SK-N-SH (cell line): ENCODE results near the gene EIF2AK2. TPM values are rescaled to one million over a fixed set of nuclear protein-coding genes. Genes with fewer than 3 reads are reported as not detected.

Experiments used
- CTCF ChIA-PET: fragments of 300-600, 350-600 bp; formaldehyde crosslinking; extraction: SDS; loops from one replicate; lab custom pipeline; 2021; lab: Yijun Ruan, JAX
- POLR2A ChIA-PET: fragments of 350-600 bp; sonication (Branson Sonifier 250); formaldehyde crosslinking; extraction: SDS; loops from one replicate; lab custom pipeline; 2020; ENCODE audit warnings: antibody characterized with exemption, inconsistent platforms; lab: Yijun Ruan, JAX
- DNase-seq: peaks from one replicate; pipeline ENCODE4 v3.0.0; 2012
- H2AFZ ChIP-seq: fragments of 200-600 bp; sonication (generic); 2 replicates; pipeline ENCODE4 v1.8.1; 2016; ENCODE audit warnings: antibody characterized with exemption, mild to moderate bottlenecking, low read depth
- H3F3A ChIP-seq: fragments of 200-600 bp; sonication (generic); replicated peaks from 2 replicates; pipeline ENCODE3; 2016; ENCODE audit warnings: antibody characterized with exemption, mild to moderate bottlenecking; ENCODE audit not compliant: insufficient read depth
- H3K27ac ChIP-seq, 2 experiments: fragments of 200-500 bp in 1 of 2; fragments of 200-600 bp in 1 of 2; sonication (Bioruptor generic) in 1 of 2; sonication (generic), shearing (Covaris generic) in 1 of 2; 2 replicates each; pipeline versions ENCODE4 v1.5.1 to v1.6.1; 2014 to 2016; ENCODE audit warnings: low read depth in 2 of 2, inconsistent platforms in 1 of 2, low read length in 1 of 2, mild to moderate bottlenecking in 1 of 2, mixed read lengths in 1 of 2
- H3K27me3 ChIP-seq: fragments of 200-600 bp; sonication (generic), shearing (Covaris generic); 2 replicates; pipeline ENCODE4 v1.6.1; 2016; ENCODE audit warnings: mixed run types; ENCODE audit not compliant: insufficient read depth
- H3K36me3 ChIP-seq, 2 experiments: fragments of 200-500 bp in 1 of 2; fragments of 200-600 bp in 1 of 2; sonication (Bioruptor generic) in 1 of 2; sonication (generic) in 1 of 2; replicated peaks in 1 of 2; 2 replicates each; pipeline versions ENCODE3 to v1.5.1; 2014 to 2016; ENCODE audit warnings: low read length in 1 of 2, mild to moderate bottlenecking in 1 of 2; ENCODE audit not compliant: insufficient read depth in 2 of 2, control insufficient read depth in 1 of 2
- H3K4me1 ChIP-seq, 2 experiments: fragments of 200-500 bp in 1 of 2; fragments of 200-600 bp in 1 of 2; sonication (Bioruptor generic) in 1 of 2; sonication (generic), shearing (Covaris generic) in 1 of 2; 2 replicates each; pipeline versions ENCODE4 v1.5.1 to v1.6.1; 2014 to 2016; ENCODE audit warnings: low read depth in 1 of 2, low read length in 1 of 2, mixed run types in 1 of 2; ENCODE audit not compliant: insufficient read depth in 2 of 2, control insufficient read depth in 1 of 2
- H3K4me2 ChIP-seq: fragments of 200-600 bp; sonication (generic), shearing (Covaris generic); 2 replicates; pipeline ENCODE4 v1.6.1; 2017; ENCODE audit warnings: mixed run types
- H3K4me3 ChIP-seq, 2 experiments: fragments of 200-500 bp in 1 of 2; fragments of 200-600 bp in 1 of 2; sonication (Bioruptor generic) in 1 of 2; sonication (generic), shearing (Covaris generic) in 1 of 2; 2 replicates each; pipeline versions ENCODE4 v1.5.1 to v1.8.1; 2014 to 2016; ENCODE audit warnings: low read depth in 2 of 2, inconsistent platforms in 1 of 2, low read length in 1 of 2, mild to moderate bottlenecking in 1 of 2, mixed read lengths in 1 of 2, moderate library complexity in 1 of 2
- H3K79me2 ChIP-seq: fragments of 200-600 bp; sonication (generic); 2 replicates; pipeline ENCODE4 v1.8.1; 2017; ENCODE audit warnings: mild to moderate bottlenecking; ENCODE audit not compliant: insufficient read depth
- H3K9ac ChIP-seq: fragments of 200-600 bp; sonication (generic); 2 replicates; pipeline ENCODE4 v1.6.1; 2017; ENCODE audit warnings: mixed run types
- H3K9me2 ChIP-seq: fragments of 200-600 bp; sonication (generic); 2 replicates; pipeline ENCODE4 v1.6.1; 2017; ENCODE audit warnings: mixed run types
- H3K9me3 ChIP-seq: fragments of 200-600 bp; sonication (generic); 2 replicates; pipeline ENCODE4 v1.6.1; 2017; ENCODE audit warnings: mixed run types, mild to moderate bottlenecking, moderate library complexity
- H4K20me1 ChIP-seq: fragments of 200-600 bp; sonication (generic); 2 replicates; pipeline ENCODE4 v1.6.1; 2017; ENCODE audit warnings: mild to moderate bottlenecking, mixed run types; ENCODE audit not compliant: insufficient read depth
- CTCF ChIP-seq: fragments of 200-600 bp; sonication (generic); IDR thresholded peaks from 2 replicates; pipeline ENCODE4 v1.6.1; 2017; ENCODE audit warnings: antibody characterized with exemption, mild to moderate bottlenecking, moderate library complexity
- ELF1 ChIP-seq: IDR thresholded peaks from 2 replicates; pipeline ENCODE4 v1.4.0; 2012
- EZH2phosphoT487 ChIP-seq: fragments of 200-600 bp; sonication (generic); IDR thresholded peaks from 2 replicates; pipeline ENCODE4 v1.6.1; 2017; ENCODE audit warnings: low read depth, mixed run types, mild to moderate bottlenecking, antibody characterized with exemption, moderate library complexity, borderline replicate concordance
- FOSL2 ChIP-seq: IDR thresholded peaks from 2 replicates; pipeline ENCODE4 v1.4.0; 2012; ENCODE audit warnings: low read depth, mild to moderate bottlenecking, moderate library complexity, borderline replicate concordance
- GATA2 ChIP-seq: sonication (generic); formaldehyde crosslinking; IDR thresholded peaks from 2 replicates; pipeline ENCODE4 v1.5.0; 2020; ENCODE audit warnings: mild to moderate bottlenecking, missing genetic modification reagents
- JUND ChIP-seq: IDR thresholded peaks from 2 replicates; pipeline ENCODE4 v1.4.0; 2012
- MEF2A ChIP-seq: IDR thresholded peaks from 2 replicates; pipeline ENCODE4 v1.4.0; 2012; ENCODE audit warnings: low read depth, borderline replicate concordance
- NRF1 ChIP-seq: IDR thresholded peaks from 2 replicates; pipeline ENCODE4 v1.6.1; 2012; ENCODE audit warnings: low read depth, mild to moderate bottlenecking, low read length
- POLR2AphosphoS5 ChIP-seq: IDR thresholded peaks from 2 replicates; pipeline ENCODE4 v1.6.1; 2012; ENCODE audit warnings: low read depth, low read length
- RCOR1 ChIP-seq: fragments of 150-350 bp; IDR thresholded peaks from 2 replicates; pipeline ENCODE4 v1.6.1; 2017; ENCODE audit warnings: antibody characterized with exemption, low read length
- REST ChIP-seq: IDR thresholded peaks from 2 replicates; pipeline ENCODE4 v1.6.1; 2012; ENCODE audit warnings: mild to moderate bottlenecking, low read depth, low read length, moderate library complexity
- RXRA ChIP-seq: IDR thresholded peaks from 2 replicates; pipeline ENCODE4 v1.4.0; 2012; ENCODE audit warnings: low read depth, mild to moderate bottlenecking, borderline replicate concordance
- SIN3A ChIP-seq: IDR thresholded peaks from 2 replicates; pipeline ENCODE4 v1.6.1; 2012; ENCODE audit warnings: low read depth, mild to moderate bottlenecking, low read length, moderate library complexity, borderline replicate concordance
- SMC3 ChIP-seq: IDR thresholded peaks from 2 replicates; pipeline ENCODE4 v1.6.1; 2012; ENCODE audit warnings: low read depth, low read length, improper control_type of control experiment
- TEAD4 ChIP-seq: IDR thresholded peaks from 2 replicates; pipeline ENCODE4 v1.4.0; 2012; ENCODE audit warnings: mild to moderate bottlenecking, borderline replicate concordance; ENCODE audit not compliant: insufficient read depth
- YY1 ChIP-seq: IDR thresholded peaks from 2 replicates; pipeline ENCODE4 v1.4.0; 2012; ENCODE audit warnings: low read depth, mild to moderate bottlenecking
- WGBS: methylation state at CpG from one replicate; pipeline ENCODE4 v1.1.6; 2017; ENCODE audit warnings: low lambda C conversion rate; 5-methylcytosine and 5-hydroxymethylcytosine counted together
- polyA plus RNA-seq, 3 experiments: library from polyadenylated mRNA; depleted of rRNA; stranded (reverse); fragments of >200 nt; gene quantifications; 2 replicates each; pipeline ENCODE4 v1.2.3, GENCODE V29; 2012
- TF ChIP-seq, protein P1 (sequence below): fragments of 150-350 bp; IDR thresholded peaks from 2 replicates; pipeline ENCODE4 v1.6.1; 2017; ENCODE audit warnings: antibody characterized with exemption, low read length, low read depth, borderline replicate concordance

Gene EIF2AK2
- polyA plus RNA-seq, 1 of the 3 experiments (the other 2 are of a cell fraction): 9.0 TPM

- ChIA-PET CTCF (no interaction called here), POLR2A (no interaction called here)
- H3K79me2 ChIP-seq: no peaks in the 10 kb centered on the region
- no peaks in the 10 kb centered on the region for H4K20me1 ChIP-seq
- no peak for DNase-seq
- no peak overlapping the region for H2AFZ ChIP-seq
- no peaks in the 10 kb centered on the region for H3K27me3 ChIP-seq
- H3K9me2 ChIP-seq: no peaks in the 10 kb centered on the region
- H3F3A ChIP-seq: no peaks in the 10 kb centered on the region
- no peak overlapping the region for H3K9ac ChIP-seq
- H3K4me2 ChIP-seq: no peak overlapping the region
- no peaks in the 10 kb centered on the region; a peak in 1 of 4 replicates for H3K4me1 ChIP-seq
- H3K27ac ChIP-seq: no peak overlapping the region
- H3K9me3 ChIP-seq: no peaks in the 10 kb centered on the region
- no peak for TF ChIP-seq REST
- TF ChIP-seq SMC3: no peak
- no peak for TF ChIP-seq RXRA
- TF ChIP-seq JUND: no peak
- TF ChIP-seq ELF1: no peak
- no peak for TF ChIP-seq POLR2AphosphoS5
- TF ChIP-seq YY1: no peak
- no peak for TF ChIP-seq GATA2 (CRISPR knock-in tag)
- 42% methylated on average over 1 of the region's 1 CpG for WGBS
- H3K36me3 ChIP-seq: peaks cover 61 to 64% of the 10 kb centered on the region in 2 experiments
- H3K4me3 ChIP-seq: no peak overlapping the region
These were observed 56.7 kb downstream of the EIF2AK2 start for GRCh38 chr2:37100054-37100453.

- no peaks in the 10 kb centered on the region for H3F3A ChIP-seq
- H3K9ac ChIP-seq: no peak overlapping the region
- H3K4me1 ChIP-seq: no peaks in the 10 kb centered on the region; a peak in 1 of 4 replicates
- H3K27me3 ChIP-seq: no peaks in the 10 kb centered on the region
- H3K36me3 ChIP-seq: peaks cover 76 to 78% of the 10 kb centered on the region in 2 experiments
- no peak overlapping the region for H3K4me2 ChIP-seq
- no peaks in the 10 kb centered on the region for H3K79me2 ChIP-seq
- CTCF ChIA-PET: interaction anchor here (0.8 kb wide), 1 partner anchor 11 kb away, joined by 3 read pairs; no protein-coding TSS in a partner anchor
- no peak for DNase-seq
- no peaks in the 10 kb centered on the region for H3K9me3 ChIP-seq
- H2AFZ ChIP-seq: no peak overlapping the region
- no peak overlapping the region for H3K4me3 ChIP-seq
- no peak overlapping the region for H3K27ac ChIP-seq
- H4K20me1 ChIP-seq: no peaks in the 10 kb centered on the region
- no peaks in the 10 kb centered on the region for H3K9me2 ChIP-seq
- POLR2A ChIA-PET: no interaction called here
- WGBS: 90% methylated on average over 4 of the region's 4 CpGs
- no peak for TF ChIP-seq SIN3A
- no peak for TF ChIP-seq EZH2phosphoT487
- TF ChIP-seq JUND: no peak
- no peak for TF ChIP-seq MEF2A
- TF ChIP-seq, protein P1, sequence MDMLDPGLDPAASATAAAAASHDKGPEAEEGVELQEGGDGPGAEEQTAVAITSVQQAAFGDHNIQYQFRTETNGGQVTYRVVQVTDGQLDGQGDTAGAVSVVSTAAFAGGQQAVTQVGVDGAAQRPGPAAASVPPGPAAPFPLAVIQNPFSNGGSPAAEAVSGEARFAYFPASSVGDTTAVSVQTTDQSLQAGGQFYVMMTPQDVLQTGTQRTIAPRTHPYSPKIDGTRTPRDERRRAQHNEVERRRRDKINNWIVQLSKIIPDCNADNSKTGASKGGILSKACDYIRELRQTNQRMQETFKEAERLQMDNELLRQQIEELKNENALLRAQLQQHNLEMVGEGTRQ: no peak
- TF ChIP-seq ELF1: no peak
- TF ChIP-seq TEAD4: no peak
- no peak for TF ChIP-seq RCOR1
- TF ChIP-seq NRF1: no peak
- no peak for TF ChIP-seq POLR2AphosphoS5
- no peak for TF ChIP-seq GATA2 (CRISPR knock-in tag)
- TF ChIP-seq CTCF: no peak
- no peak for TF ChIP-seq REST
- TF ChIP-seq FOSL2: no peak
These were observed 58.2 kb downstream of the EIF2AK2 start for GRCh38 chr2:37098416-37099118.
